Effector CD8-positive, alpha-beta T cell (primary cell): Measurements from ENCODE around the gene KBTBD13.
"Not testable (repeated sequence)": the region's sequence is repeated elsewhere in the genome, so short reads cannot be mapped to it uniquely, and the experiment has no call there.

ENCODE experiments used
- DNase-seq: peaks from one replicate; lab custom pipeline; 2025; lab: John Stamatoyannopoulos, UW

The KBTBD13 gene

GRCh38 chr15:65069179-65069578 is 7.4 kb upstream of the KBTBD13 start:
- no peak for DNase-seq

- DNase-seq: no peak
Observed at GRCh38 chr15:65069779-65070546, 6.6 kb upstream of the KBTBD13 start.

GRCh38 chr15:65071381-65071811 is 5.2 kb upstream of the KBTBD13 start:
- DNase-seq: no peak

- no peak for DNase-seq
Observed at GRCh38 chr15:65072027-65072426, 4.5 kb upstream of the KBTBD13 start.

- DNase-seq: no peak
Observed at GRCh38 chr15:65072617-65073016, 3.9 kb upstream of the KBTBD13 start.

GRCh38 chr15:65074946-65075345 is 1.6 kb upstream of the KBTBD13 start:
- DNase-seq: not testable (repeated sequence)

- not testable (repeated sequence) for DNase-seq
Observed at GRCh38 chr15:65075607-65076395, 745 bp upstream of the KBTBD13 start.

- DNase-seq: no peak
Observed at GRCh38 chr15:65077291-65077980, 890 bp downstream of the KBTBD13 start.

GRCh38 chr15:65077981-65078352 is 1.4 kb downstream of the KBTBD13 start:
- DNase-seq: peak; percentile 16

- no peak for DNase-seq
Observed at GRCh38 chr15:65079580-65079979, 3.0 kb downstream of the KBTBD13 start.

GRCh38 chr15:65081270-65081669 is 4.7 kb downstream of the KBTBD13 start:
- no peak for DNase-seq

GRCh38 chr15:65081758-65082157 is 5.2 kb downstream of the KBTBD13 start:
- DNase-seq: no peak

GRCh38 chr15:65082303-65082953 is 5.9 kb downstream of the KBTBD13 start:
- no peak for DNase-seq

- DNase-seq: no peak
Observed at GRCh38 chr15:65083262-65083701, 6.7 kb downstream of the KBTBD13 start.

GRCh38 chr15:65084500-65085206 is 8.1 kb downstream of the KBTBD13 start:
- DNase-seq: no peak

- DNase-seq: no peak
Observed at GRCh38 chr15:65085207-65085753, 8.7 kb downstream of the KBTBD13 start.

- no peak for DNase-seq
Observed at GRCh38 chr15:65085990-65086679, 9.6 kb downstream of the KBTBD13 start.

GRCh38 chr15:65086680-65087111 is 10.2 kb downstream of the KBTBD13 start:
- DNase-seq: no peak

GRCh38 chr15:65087411-65087810 is 10.9 kb downstream of the KBTBD13 start:
- no peak for DNase-seq

GRCh38 chr15:65087873-65088642 is 11.5 kb downstream of the KBTBD13 start:
- DNase-seq: no peak
